Tibial nerve (tissue), 4 donors: ENCODE data around the gene CAMK2D. TPM values are rescaled to one million over a fixed set of nuclear protein-coding genes. Genes with fewer than 3 reads are reported as not detected.

ENCODE experiments used
- DNase-seq, 2 donors: peaks; one replicate each; pipeline ENCODE4 v3.0.0-alpha.2; 2019; ENCODE audit warnings: low spot score in 2 of 2
- H3K27ac ChIP-seq, 4 donors: fragments of 200-600 bp; sonication (generic) in 3 of 4; one replicate each; pipeline ENCODE4 v1.5.1; 2017 to 2019; ENCODE audit warnings: mild to moderate bottlenecking in 1 of 4
- H3K27me3 ChIP-seq, 2 donors: fragments of 200-600 bp; sonication (generic) in 1 of 2; one replicate each; pipeline versions ENCODE4 v1.5.1 to v1.6.0; 2017 to 2019
- H3K36me3 ChIP-seq, 3 donors: fragments of 200-600 bp; sonication (generic); one replicate each; pipeline ENCODE4 v1.5.1; 2018 to 2019
- H3K4me1 ChIP-seq, 4 donors: fragments of 200-600 bp; sonication (generic) in 3 of 4; one replicate each; pipeline ENCODE4 v1.5.1; 2017 to 2019
- H3K4me3 ChIP-seq, 4 donors: fragments of 200-600 bp; sonication (generic) in 3 of 4; one replicate each; pipeline ENCODE4 v1.5.1; 2017 to 2019; ENCODE audit warnings: mild to moderate bottlenecking in 1 of 4, moderate library complexity in 1 of 4
- H3K9me3 ChIP-seq, 4 donors: fragments of 200-600 bp; sonication (generic) in 3 of 4; one replicate each; pipeline ENCODE4 v1.5.1; 2017 to 2019
- EP300 ChIP-seq, 2 donors: sonication (generic); formaldehyde crosslinking; IDR thresholded peaks; one replicate each; pipeline ENCODE4 v1.6.1; 2017; ENCODE audit warnings: antibody characterized with exemption in 2 of 2, mild to moderate bottlenecking in 1 of 2
- POLR2A ChIP-seq, 2 donors: fragments of 450-650 bp; IDR thresholded peaks; one replicate each; pipeline ENCODE4 v1.6.1; 2017; ENCODE audit warnings: antibody characterized with exemption in 2 of 2, mild to moderate bottlenecking in 2 of 2, moderate library complexity in 2 of 2
- WGBS, 2 donors: methylation state at CpG; one replicate each; pipeline ENCODE4 v1.1.5; 2018; 5-methylcytosine and 5-hydroxymethylcytosine counted together
- total RNA-seq, 4 donors: library from RNA; depleted of rRNA; stranded (reverse); fragments of >200 nt; gene quantifications; one replicate each; pipeline ENCODE4 v1.1.0, GENCODE V29; 2016
- TF ChIP-seq, protein P1 (sequence below), 5 experiments: fragments of 200-600 bp in 3 of 5; fragments of 450-650 bp in 2 of 5; sonication (generic) in 3 of 5; IDR thresholded peaks; one replicate each; pipeline ENCODE4 v1.5.1; 2016 to 2019; ENCODE audit warnings: antibody characterized with exemption in 5 of 5, mild to moderate bottlenecking in 3 of 5, moderate library complexity in 2 of 5

CAMK2D gene
- total RNA-seq, 4 donors from 2014 or later: 30.3 to 58.5 (median 34.6) TPM

DNA sequence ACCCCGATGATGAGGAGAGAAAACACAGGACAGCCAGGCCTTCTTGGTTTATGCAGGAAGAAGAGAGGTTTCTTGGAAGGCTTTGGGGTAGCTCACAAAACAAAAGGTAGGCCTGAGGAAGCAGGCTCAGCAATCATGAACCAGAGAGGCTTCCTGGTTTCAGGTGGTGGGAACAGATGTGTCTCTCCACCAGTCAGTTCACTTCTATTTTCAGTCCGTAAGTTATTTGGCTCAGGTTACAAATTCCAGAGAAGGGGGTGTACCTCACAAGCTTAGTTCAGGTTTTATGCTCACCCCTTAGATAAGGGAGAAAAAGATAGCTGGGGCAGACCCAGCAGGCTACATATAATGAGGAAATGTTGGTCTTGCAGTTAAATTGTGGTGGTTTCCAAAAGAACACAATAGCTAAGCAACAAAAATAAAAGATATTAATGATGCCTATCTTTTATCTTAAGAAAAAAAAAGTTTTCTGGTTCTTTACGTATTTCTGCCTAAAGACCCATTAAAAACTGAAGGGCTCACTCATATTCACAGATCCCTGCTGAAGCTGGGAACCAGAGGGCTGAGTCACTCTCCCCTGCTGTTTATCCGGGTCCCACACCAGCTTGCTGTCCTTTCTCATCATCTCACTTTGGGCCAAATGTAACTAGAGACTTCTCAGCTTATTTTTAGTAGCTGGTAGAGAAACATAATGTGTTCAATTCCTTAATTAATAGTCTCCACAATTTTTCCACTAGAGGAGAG is 177.0 kb downstream of the CAMK2D start:
- TF ChIP-seq EP300 (IDR thresholded peaks at IDR 0.05) (no peak), POLR2A (IDR thresholded peaks at IDR 0.05) (no peak)
- TF ChIP-seq, protein P1, sequence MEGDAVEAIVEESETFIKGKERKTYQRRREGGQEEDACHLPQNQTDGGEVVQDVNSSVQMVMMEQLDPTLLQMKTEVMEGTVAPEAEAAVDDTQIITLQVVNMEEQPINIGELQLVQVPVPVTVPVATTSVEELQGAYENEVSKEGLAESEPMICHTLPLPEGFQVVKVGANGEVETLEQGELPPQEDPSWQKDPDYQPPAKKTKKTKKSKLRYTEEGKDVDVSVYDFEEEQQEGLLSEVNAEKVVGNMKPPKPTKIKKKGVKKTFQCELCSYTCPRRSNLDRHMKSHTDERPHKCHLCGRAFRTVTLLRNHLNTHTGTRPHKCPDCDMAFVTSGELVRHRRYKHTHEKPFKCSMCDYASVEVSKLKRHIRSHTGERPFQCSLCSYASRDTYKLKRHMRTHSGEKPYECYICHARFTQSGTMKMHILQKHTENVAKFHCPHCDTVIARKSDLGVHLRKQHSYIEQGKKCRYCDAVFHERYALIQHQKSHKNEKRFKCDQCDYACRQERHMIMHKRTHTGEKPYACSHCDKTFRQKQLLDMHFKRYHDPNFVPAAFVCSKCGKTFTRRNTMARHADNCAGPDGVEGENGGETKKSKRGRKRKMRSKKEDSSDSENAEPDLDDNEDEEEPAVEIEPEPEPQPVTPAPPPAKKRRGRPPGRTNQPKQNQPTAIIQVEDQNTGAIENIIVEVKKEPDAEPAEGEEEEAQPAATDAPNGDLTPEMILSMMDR (IDR thresholded peaks at IDR 0.05): no peak
- Histone ChIP-seq H3K4me1 (peaks cover 0 to 59% (median 5%) of the 10 kb centered on the region in 4 donors), H3K27me3 (no peaks in the 10 kb centered on the region), H3K9me3 (no peaks in the 10 kb centered on the region), H3K4me3 (no peak overlapping the region), H3K27ac (peak overlapping the region in 2 of 4 donors; percentile 55 to 68), H3K36me3 (no peaks in the 10 kb centered on the region)
- 72 to 74% methylated on average over 4 of the region's 4 CpGs for WGBS, 2 donors
- no peak for DNase-seq

DNA sequence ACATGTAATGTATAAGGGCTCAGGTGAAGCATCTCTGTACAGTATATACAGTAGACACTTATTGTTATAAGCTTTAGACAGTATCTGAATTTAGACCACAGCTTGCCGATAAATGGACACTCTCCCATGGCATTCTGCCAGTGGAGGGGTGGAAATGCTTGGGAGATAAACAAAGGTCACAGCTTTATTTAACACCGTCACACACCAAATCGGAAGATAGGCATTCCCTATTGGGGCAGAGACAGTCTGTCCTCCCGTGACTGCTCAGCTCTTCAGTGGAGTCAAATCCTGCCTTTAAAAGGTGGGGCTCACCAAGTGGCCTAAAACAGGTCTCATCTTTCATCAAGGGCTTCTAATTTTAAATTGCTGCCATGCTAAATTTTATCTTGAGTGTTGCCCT is 178.8 kb downstream of the CAMK2D start:
- no peaks in the 10 kb centered on the region for H3K36me3 ChIP-seq
- H3K4me3 ChIP-seq: no peak overlapping the region
- H3K9me3 ChIP-seq: no peaks in the 10 kb centered on the region
- no peak for DNase-seq
- H3K4me1 ChIP-seq: peaks cover 0 to 56% (median 5%) of the 10 kb centered on the region in 4 donors
- H3K27me3 ChIP-seq: no peaks in the 10 kb centered on the region
- 52 to 58% methylated on average over 4 of the region's 4 CpGs for WGBS, 2 donors
- TF ChIP-seq, protein P1 (IDR thresholded peaks at IDR 0.05): no peak
- TF ChIP-seq EP300 (IDR thresholded peaks at IDR 0.05) (no peak), POLR2A (IDR thresholded peaks at IDR 0.05) (no peak)
- peak overlapping the region in 2 of 4 donors; percentile 11 to 33 for H3K27ac ChIP-seq

DNA sequence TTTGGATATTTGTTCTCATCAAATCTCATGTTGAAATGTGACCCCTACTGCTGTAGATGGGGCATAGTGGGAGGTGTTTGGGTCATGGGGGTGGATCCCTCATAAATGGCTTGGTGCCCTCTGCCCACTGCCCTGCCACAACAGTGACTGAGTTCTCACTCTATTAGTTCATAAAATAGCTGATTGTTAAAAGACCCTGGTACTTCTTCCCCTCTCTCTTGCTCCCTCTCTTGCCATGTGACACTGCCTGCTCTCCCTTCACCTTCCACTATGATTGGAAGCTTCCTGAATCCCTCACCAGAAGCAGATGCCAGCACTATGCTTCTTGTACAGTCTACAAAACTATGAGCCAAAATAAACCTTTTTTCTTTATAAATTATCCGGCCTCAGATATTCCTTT is 182.2 kb downstream of the CAMK2D start:
- Histone ChIP-seq H3K27me3 (no peaks in the 10 kb centered on the region), H3K27ac (no peak overlapping the region), H3K9me3 (no peaks in the 10 kb centered on the region), H3K4me1 (peaks cover 0 to 49% (median 12%) of the 10 kb centered on the region in 4 donors), H3K4me3 (no peak overlapping the region), H3K36me3 (no peaks in the 10 kb centered on the region)
- DNase-seq: no peak
- no peak for TF ChIP-seq EP300 (IDR thresholded peaks at IDR 0.05)
- TF ChIP-seq POLR2A (IDR thresholded peaks at IDR 0.05): no peak
- TF ChIP-seq, protein P1 (IDR thresholded peaks at IDR 0.05): no peak
- WGBS, 2 donors: 59 to 91% methylated on average over 1 of the region's 1 CpG

DNA sequence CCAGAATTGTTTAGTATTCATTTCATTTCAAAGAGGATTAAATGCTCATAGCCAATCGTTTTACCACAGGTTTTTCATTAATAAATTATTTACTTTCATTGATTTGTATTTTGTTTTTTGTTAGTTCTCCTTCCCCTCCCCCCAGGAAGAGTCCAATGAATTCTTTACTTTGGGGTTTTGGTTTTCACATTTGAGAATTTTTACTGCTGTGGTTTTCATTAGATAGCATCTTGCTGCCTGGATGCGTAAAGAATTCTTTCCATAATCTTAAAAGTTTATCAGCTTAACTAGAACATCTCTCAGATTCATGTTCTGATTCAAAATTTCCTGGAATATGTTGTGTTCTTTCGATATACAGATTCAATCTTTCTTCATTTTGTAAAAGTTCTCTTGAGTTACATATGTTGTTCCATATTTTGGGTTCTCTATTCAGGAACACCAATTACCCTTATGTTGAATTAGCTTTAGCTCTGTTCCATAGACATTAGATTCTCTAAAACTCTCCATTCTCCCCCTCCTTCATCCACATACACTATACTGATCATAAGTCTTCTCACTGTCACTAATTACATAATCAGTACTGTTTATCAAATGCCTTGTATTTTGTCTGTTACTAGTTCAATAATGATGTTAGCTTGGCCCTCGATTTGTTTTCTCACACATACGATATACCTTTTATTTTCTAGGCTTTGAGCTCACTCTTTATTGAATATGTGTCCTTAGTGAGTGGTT is 184.4 kb downstream of the CAMK2D start:
- H3K27me3 ChIP-seq: no peaks in the 10 kb centered on the region
- H3K4me3 ChIP-seq: no peak overlapping the region
- DNase-seq: no peak
- peak overlapping the region in 1 of 4 donors; percentile 29 for H3K27ac ChIP-seq
- no peaks in the 10 kb centered on the region for H3K9me3 ChIP-seq
- no peaks in the 10 kb centered on the region for H3K36me3 ChIP-seq
- TF ChIP-seq, protein P1 (IDR thresholded peaks at IDR 0.05): no peak
- no peak for TF ChIP-seq POLR2A (IDR thresholded peaks at IDR 0.05)
- no peak for TF ChIP-seq EP300 (IDR thresholded peaks at IDR 0.05)
- peaks cover 0 to 46% (median 18%) of the 10 kb centered on the region in 4 donors for H3K4me1 ChIP-seq
- WGBS, 2 donors: 93 to 97% methylated on average over 5 of the region's 5 CpGs

GRCh38 chr4:113575401-113575800 is 186.1 kb downstream of the CAMK2D start:
- Histone ChIP-seq H3K4me1 (peaks cover 0 to 46% (median 18%) of the 10 kb centered on the region in 4 donors), H3K27ac (peak overlapping the region in 3 of 4 donors; percentile 27 to 85 (median 54)), H3K9me3 (no peaks in the 10 kb centered on the region), H3K36me3 (no peaks in the 10 kb centered on the region), H3K4me3 (no peak overlapping the region), H3K27me3 (no peaks in the 10 kb centered on the region)
- no peak for DNase-seq
- TF ChIP-seq POLR2A (IDR thresholded peaks at IDR 0.05): no peak
- TF ChIP-seq EP300 (IDR thresholded peaks at IDR 0.05): no peak
- TF ChIP-seq, protein P1 (IDR thresholded peaks at IDR 0.05): no peak
- WGBS, 2 donors: 31 to 33% methylated on average over 2 of the region's 2 CpGs
